H1 (cell line): ENCODE results near the gene SNED1. TPM values are rescaled to one million over a fixed set of nuclear protein-coding genes. Genes with fewer than 3 reads are reported as not detected.

Experiments used
- CTCF ChIA-PET: fragments of 300-600 bp; sonication (Branson Sonifier 250); formaldehyde crosslinking; loops from one replicate; lab custom pipeline; 2021; ENCODE audit not compliant: partially characterized antibody; lab: Charles Lee
- POLR2A ChIA-PET: fragments of 300-600 bp; sonication (Branson Sonifier 250); formaldehyde crosslinking; loops from one replicate; lab custom pipeline; 2021; ENCODE audit warnings: inconsistent platforms; ENCODE audit not compliant: partially characterized antibody; lab: Charles Lee
- DNase-seq, 2 experiments: peaks; one replicate each; pipeline versions ENCODE4 v3.0.0 to v3.0.0-alpha.2; 2010 to 2022; ENCODE audit warnings: low spot score in 2 of 2, low read depth in 1 of 2, mixed read lengths in 1 of 2
- FAIRE-seq: peaks from 2 replicates; lab custom pipeline; 2011; peaks lifted over from hg19 to GRCh38; lab: Jason Lieb, UNC
- H2AFZ ChIP-seq: 2 replicates; pipeline ENCODE4 v1.8.1; 2012; ENCODE audit warnings: low read length, inconsistent platforms
- H2AK5ac ChIP-seq: 2 replicates; pipeline ENCODE4 v1.6.1; 2013; ENCODE audit warnings: low read depth, low read length
- H2BK120ac ChIP-seq: replicated peaks from 2 replicates; pipeline ENCODE3; 2013; ENCODE audit warnings: low read depth, low read length, inconsistent platforms
- H2BK12ac ChIP-seq: 2 replicates; pipeline ENCODE4 v1.6.1; 2013; ENCODE audit warnings: low read depth, low read length
- H2BK15ac ChIP-seq: 2 replicates; pipeline ENCODE4 v1.6.1; 2013; ENCODE audit warnings: low read length
- H2BK20ac ChIP-seq: 2 replicates; pipeline ENCODE4 v1.6.1; 2013; ENCODE audit warnings: low read length
- H2BK5ac ChIP-seq: 2 replicates; pipeline ENCODE4 v1.6.1; 2013; ENCODE audit warnings: low read depth, low read length
- H3K14ac ChIP-seq: 2 replicates; pipeline ENCODE4 v1.6.1; 2013; ENCODE audit warnings: inconsistent platforms; ENCODE audit not compliant: insufficient read length
- H3K18ac ChIP-seq: 2 replicates; pipeline ENCODE4 v1.6.1; 2013; ENCODE audit warnings: low read length; ENCODE audit errors: extremely low read depth
- H3K23ac ChIP-seq: 2 replicates; pipeline ENCODE4 v1.6.1; 2013; ENCODE audit warnings: inconsistent platforms; ENCODE audit not compliant: insufficient read length
- H3K23me2 ChIP-seq: 2 replicates; pipeline ENCODE4 v1.6.1; 2013; ENCODE audit warnings: low read depth, low read length
- H3K27ac ChIP-seq: 2 replicates; pipeline ENCODE4 v1.6.1; 2011; ENCODE audit warnings: low read depth, low read length, inconsistent platforms
- H3K27me3 ChIP-seq, 4 experiments: replicated peaks in 1 of 4; 1 replicate in 1 of 4; 2 replicates in 3 of 4; pipeline versions ENCODE4 v1.6.1 to v1.8.1; 2011 to 2013; ENCODE audit warnings: low read length in 3 of 4, mild to moderate bottlenecking in 3 of 4, inconsistent platforms in 2 of 4, mixed read lengths in 2 of 4, moderate library complexity in 1 of 4; ENCODE audit not compliant: control insufficient read depth in 3 of 4, insufficient read depth in 3 of 4; ENCODE audit errors: extremely low read depth in 1 of 4
- H3K36me3 ChIP-seq, 4 experiments: 2 replicates each; pipeline versions ENCODE4 v1.6.1 to v1.8.1; 2011 to 2013; ENCODE audit warnings: mild to moderate bottlenecking in 4 of 4, low read length in 3 of 4, moderate library complexity in 2 of 4, control low read depth in 1 of 4, inconsistent platforms in 1 of 4; ENCODE audit not compliant: insufficient read depth in 4 of 4, control insufficient read depth in 2 of 4
- H3K4ac ChIP-seq: replicated peaks from 2 replicates; pipeline ENCODE3; 2013; ENCODE audit warnings: low read length, low read depth, mixed read lengths, inconsistent platforms; ENCODE audit not compliant: insufficient read length
- H3K4me1 ChIP-seq, 4 experiments: replicated peaks in 1 of 4; 1 replicate in 1 of 4; 2 replicates in 3 of 4; pipeline versions ENCODE4 v1.6.1 to v1.8.1; 2011 to 2013; ENCODE audit warnings: low read length in 3 of 4, inconsistent platforms in 2 of 4, mixed read lengths in 1 of 4; ENCODE audit not compliant: insufficient read depth in 4 of 4, control insufficient read depth in 3 of 4
- H3K4me2 ChIP-seq, 2 experiments: 2 replicates each; pipeline versions ENCODE4 v1.6.1 to v1.8.1; 2011 to 2013; ENCODE audit warnings: low read depth in 2 of 2, low read length in 2 of 2, control low read depth in 1 of 2, inconsistent platforms in 1 of 2, mild to moderate bottlenecking in 1 of 2; ENCODE audit not compliant: insufficient read depth in 1 of 2
- H3K4me3 ChIP-seq, 4 experiments: fragments of 200-600, 300-600 bp in 1 of 4; sonication (generic), shearing (Covaris generic), sonication (Bioruptor Twin) in 1 of 4; 2 replicates each; pipeline versions ENCODE4 v1.5.1 to v1.8.1; 2011 to 2016; ENCODE audit warnings: low read length in 4 of 4, low read depth in 3 of 4, control low read depth in 2 of 4, inconsistent platforms in 2 of 4, mild to moderate bottlenecking in 2 of 4, mixed read lengths in 1 of 4, moderate library complexity in 1 of 4; ENCODE audit not compliant: insufficient read depth in 2 of 4; ENCODE audit errors: extremely low read depth in 1 of 4
- H3K56ac ChIP-seq: replicated peaks from 2 replicates; pipeline ENCODE3; 2013; ENCODE audit warnings: low read depth, mild to moderate bottlenecking, mixed read lengths, low read length, inconsistent platforms; ENCODE audit not compliant: insufficient read length
- H3K79me1 ChIP-seq: 2 replicates; pipeline ENCODE4 v1.6.1; 2013; ENCODE audit warnings: low read depth, low read length, control low read depth
- H3K79me2 ChIP-seq, 2 experiments: 2 replicates each; pipeline versions ENCODE4 v1.6.1 to v1.8.1; 2012 to 2013; ENCODE audit warnings: low read length in 2 of 2, mild to moderate bottlenecking in 2 of 2, inconsistent platforms in 1 of 2; ENCODE audit not compliant: insufficient read depth in 2 of 2, control insufficient read depth in 1 of 2
- H3K9ac ChIP-seq, 4 experiments: replicated peaks in 1 of 4; 1 replicate in 1 of 4; 2 replicates in 3 of 4; pipeline versions ENCODE4 v1.6.1 to v1.8.1; 2011 to 2013; ENCODE audit warnings: low read depth in 3 of 4, low read length in 3 of 4, control low read depth in 2 of 4, mild to moderate bottlenecking in 2 of 4, moderate library complexity in 2 of 4, inconsistent platforms in 1 of 4; ENCODE audit errors: extremely low read depth in 1 of 4
- H3K9me3 ChIP-seq, 2 experiments: 2 replicates each; pipeline versions ENCODE4 v1.6.1 to v1.8.1; 2012 to 2013; ENCODE audit warnings: mild to moderate bottlenecking in 2 of 2, moderate library complexity in 2 of 2, control low read depth in 1 of 2, inconsistent platforms in 1 of 2, low read depth in 1 of 2, low read length in 1 of 2, mixed read lengths in 1 of 2; ENCODE audit not compliant: insufficient read depth in 2 of 2
- H4K20me1 ChIP-seq, 2 experiments: replicated peaks in 1 of 2; 2 replicates each; pipeline versions ENCODE3 to v1.8.1; 2011 to 2013; ENCODE audit warnings: inconsistent platforms in 2 of 2, low read length in 2 of 2, mild to moderate bottlenecking in 1 of 2; ENCODE audit not compliant: insufficient read depth in 2 of 2, control insufficient read depth in 1 of 2
- H4K5ac ChIP-seq: 2 replicates; pipeline ENCODE4 v1.6.1; 2013; ENCODE audit warnings: low read length, low read depth, mixed read lengths, inconsistent platforms; ENCODE audit not compliant: insufficient read length
- H4K8ac ChIP-seq: 2 replicates; pipeline ENCODE4 v1.8.0; 2013; ENCODE audit warnings: mild to moderate bottlenecking, moderate library complexity, low read length, inconsistent platforms; ENCODE audit not compliant: insufficient read depth; ENCODE audit errors: extremely low read depth
- H4K91ac ChIP-seq: replicated peaks from 2 replicates; pipeline ENCODE3; 2013; ENCODE audit warnings: low read length, mixed read lengths, inconsistent platforms; ENCODE audit not compliant: insufficient read length
- ASH2L ChIP-seq: fragments of 200-600, 300-600 bp; sonication (generic); IDR thresholded peaks from one replicate; pipeline ENCODE4 v1.7.1; 2017; ENCODE audit warnings: low read length
- JUN ChIP-seq: IDR thresholded peaks from 2 replicates; pipeline ENCODE4 v1.6.1; 2011; ENCODE audit warnings: low read depth, mild to moderate bottlenecking, improper control_type of control experiment, low read length
- POLR2AphosphoS5 ChIP-seq: IDR thresholded peaks from 2 replicates; pipeline ENCODE4 v1.6.1; 2011; ENCODE audit warnings: low read depth, low read length
- SUZ12 ChIP-seq: fragments of 200-600 bp; sonication (generic); IDR thresholded peaks from 2 replicates; pipeline ENCODE4 v1.6.1; 2012; ENCODE audit warnings: mild to moderate bottlenecking, inconsistent platforms, low read length, moderate library complexity, mixed read lengths
- ZNF274 ChIP-seq: IDR thresholded peaks from 2 replicates; pipeline ENCODE4 v1.7.0; 2012; ENCODE audit warnings: low read length, borderline replicate concordance; ENCODE audit errors: extremely low read depth
- WGBS, 2 experiments: shearing (Covaris generic) in 1 of 2; methylation state at CpG; one replicate each; pipeline versions ENCODE4 v1.1.6 to v1.1.7; 2013 to 2015; ENCODE audit warnings: low lambda C conversion rate in 2 of 2, mixed read lengths in 2 of 2, inconsistent platforms in 1 of 2, low coverage in 1 of 2, missing lambda C conversion rate in 1 of 2; ENCODE audit not compliant: insufficient replicate concordance in 2 of 2, insufficient coverage in 1 of 2, insufficient read length in 1 of 2; ENCODE audit errors: extremely low coverage in 1 of 2, missing lambda C conversion rate in 1 of 2; 5-methylcytosine and 5-hydroxymethylcytosine counted together
- polyA plus RNA-seq, 7 experiments: library from polyadenylated mRNA; depleted of rRNA in 3 of 7; stranded (reverse) in 5 of 7; unstranded in 2 of 7; fragments of >200 nt in 5 of 7; fragments of 200-250 nt in 2 of 7; gene quantifications; 1 replicate in 5 of 7; 2 replicates in 1 of 7; 4 replicates in 1 of 7; pipeline versions ENCODE4 v1.2.1 to v1.2.3, GENCODE V29; 2011 to 2013; ENCODE audit warnings: missing spikeins in 2 of 7, mixed read lengths in 2 of 7
- total RNA-seq: library from RNA; stranded (reverse); fragmentation: NEBNext Ultra II Directional; extraction: Animal tissue kit (Norgen Biotek cat#: 25700); gene quantifications from 2 replicates; pipeline ENCODE4 v1.2.1, GENCODE V29; 2021

Gene SNED1
- total and polyA plus RNA-seq, 2 of the 8 experiments (the other 6 are each of a cell fraction or from before 2014, with no cell fraction given), result 1.9 TPM

DNA sequence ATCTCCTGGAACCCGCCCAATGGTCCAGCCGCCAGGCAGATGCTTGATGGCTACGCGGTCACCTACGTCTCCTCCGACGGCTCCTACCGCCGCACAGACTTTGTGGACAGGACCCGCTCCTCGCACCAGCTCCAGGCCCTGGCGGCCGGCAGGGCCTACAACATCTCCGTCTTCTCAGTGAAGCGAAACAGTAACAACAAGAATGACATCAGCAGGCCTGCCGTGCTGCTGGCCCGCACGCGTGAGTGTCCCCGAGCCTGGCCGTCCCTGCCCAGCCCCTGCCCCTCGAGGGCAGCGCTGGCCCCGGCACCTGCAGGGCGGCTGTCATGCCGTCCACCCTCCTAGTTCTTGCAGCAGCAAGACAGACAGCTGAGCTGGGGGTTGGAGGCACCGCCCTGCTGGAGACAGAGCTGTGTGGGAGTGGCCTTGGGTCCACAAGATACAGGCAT, 67.0 kb downstream of the SNED1 start:
- no peak overlapping the region for H3K56ac ChIP-seq
- no peak overlapping the region for H3K27ac ChIP-seq
- no peak overlapping the region for H3K18ac ChIP-seq
- H3K79me2 ChIP-seq, result no peaks in the 10 kb centered on the region
- no peaks in the 10 kb centered on the region for H3K79me1 ChIP-seq
- H3K14ac ChIP-seq, result no peak overlapping the region
- H4K20me1 ChIP-seq, result no peaks in the 10 kb centered on the region
- H3K23ac ChIP-seq, result no peak overlapping the region
- peaks cover 0 to 9% (median 2%) of the 10 kb centered on the region in 4 experiments; a peak in 3 of 7 replicates for H3K4me1 ChIP-seq
- H4K8ac ChIP-seq, result no peak overlapping the region
- no peak overlapping the region for H2BK20ac ChIP-seq
- H4K5ac ChIP-seq, result no peak overlapping the region
- H3K27me3 ChIP-seq, result no peaks in the 10 kb centered on the region
- ChIA-PET CTCF (interaction anchor here (0.9 to 1.8 kb wide), 3 partner anchors 81 to 208 kb away, joined by 3 to 5 read pairs (median 5); no protein-coding TSS in a partner anchor), POLR2A (interaction anchor here (0.5 to 2.2 kb wide), 3 partner anchors 9 to 20 kb away, joined by 4 to 6 read pairs (median 5); no protein-coding TSS in a partner anchor)
- no peak overlapping the region for H3K4me2 ChIP-seq
- H2AK5ac ChIP-seq, result no peak overlapping the region
- no peak overlapping the region for H2AFZ ChIP-seq
- H3K36me3 ChIP-seq, result no peaks in the 10 kb centered on the region
- no peak overlapping the region for H3K9ac ChIP-seq
- no peak overlapping the region for H3K4me3 ChIP-seq
- no peaks in the 10 kb centered on the region for H3K9me3 ChIP-seq
- no peak overlapping the region for H2BK5ac ChIP-seq
- 85% methylated on average over 22 of the region's 27 CpGs; no CpG with 5 or more reads in 1 of the 2 experiments for WGBS, 2 experiments
- no peaks in the 10 kb centered on the region for H3K23me2 ChIP-seq
- H4K91ac ChIP-seq, result no peak overlapping the region
- no peak overlapping the region for H2BK120ac ChIP-seq
- no peak overlapping the region for H2BK15ac ChIP-seq
- H2BK12ac ChIP-seq, result no peak overlapping the region
- H3K4ac ChIP-seq, result no peak overlapping the region
- DNase-seq, result no peak
- FAIRE-seq, result no peak
- no peak for TF ChIP-seq ZNF274
- TF ChIP-seq ASH2L, result no peak
- no peak for TF ChIP-seq SUZ12
- no peak for TF ChIP-seq JUN
- TF ChIP-seq POLR2AphosphoS5, result no peak
